ENCODE measurements around the gene FBRS.

- TF ChIP-seq YY1 (IDR thresholded peaks at IDR 0.05; ENCODE audit: insufficient read depth, insufficient read length), result no peak
- no peak for TF ChIP-seq SUZ12 (IDR thresholded peaks at IDR 0.05; ENCODE audit: extremely low read depth, insufficient read depth, insufficient read length)
- TF ChIP-seq ZNF274 (IDR thresholded peaks at IDR 0.05; ENCODE audit: low read depth, low read length), result no peak
Observed at GRCh38 chr16:30652718-30653117, 5.5 kb upstream of the FBRS start.
